ENCODE results near the gene PRELID3B.

- TF ChIP-seq STAT5B (CRISPR knock-in tag; IDR thresholded peaks at IDR 0.05) (no peak), ZFP91 (CRISPR knock-in tag; IDR thresholded peaks at IDR 0.05; ENCODE audit: borderline replicate concordance) (no peak), CTCF (CRISPR knock-in tag; IDR thresholded peaks at IDR 0.05) (no peak), REST (IDR thresholded peaks at IDR 0.05; ENCODE audit: borderline replicate concordance in 1 of 2, low read depth in 1 of 2, low read length in 2 of 2) (no peak), SRF (IDR thresholded peaks at IDR 0.05; ENCODE audit: low read depth, low read length) (no peak), GLMP (CRISPR knock-in tag; IDR thresholded peaks at IDR 0.05; ENCODE audit: borderline replicate concordance) (no peak), PRDM15 (CRISPR knock-in tag; IDR thresholded peaks at IDR 0.05) (no peak), EP300 (IDR thresholded peaks at IDR 0.05; ENCODE audit: low read depth in 2 of 2, low read length in 2 of 2) (no peak), EP300 (CRISPR knock-in tag; IDR thresholded peaks at IDR 0.05; ENCODE audit: borderline replicate concordance) (no peak), ZNF292 (CRISPR knock-in tag; IDR thresholded peaks at IDR 0.05; ENCODE audit: borderline replicate concordance, low read depth) (no peak), JUND (CRISPR knock-in tag; IDR thresholded peaks at IDR 0.05) (no peak), SMARCE1 (IDR thresholded peaks at IDR 0.05; ENCODE audit: borderline replicate concordance) (no peak), GPBP1L1 (CRISPR knock-in tag; IDR thresholded peaks at IDR 0.05) (no peak), ZSCAN25 (CRISPR knock-in tag; IDR thresholded peaks at IDR 0.05) (no peak), KLF6 (CRISPR knock-in tag; IDR thresholded peaks at IDR 0.05) (no peak)
These were observed 14.8 kb downstream of the PRELID3B start for GRCh38 chr20:59027741-59028320.

Measured in HepG2 (cell line).